GM12874 (cell line): Measurements from ENCODE around the gene ANO7.

ENCODE experiments used
- TF ChIP-seq, protein P1 (sequence below): IDR thresholded peaks from 2 replicates; pipeline ENCODE4 v1.5.1; 2011; ENCODE audit warnings: low read depth, mild to moderate bottlenecking, control low read depth, low read length, moderate library complexity; ENCODE audit not compliant: insufficient read depth

The ANO7 gene

DNA sequence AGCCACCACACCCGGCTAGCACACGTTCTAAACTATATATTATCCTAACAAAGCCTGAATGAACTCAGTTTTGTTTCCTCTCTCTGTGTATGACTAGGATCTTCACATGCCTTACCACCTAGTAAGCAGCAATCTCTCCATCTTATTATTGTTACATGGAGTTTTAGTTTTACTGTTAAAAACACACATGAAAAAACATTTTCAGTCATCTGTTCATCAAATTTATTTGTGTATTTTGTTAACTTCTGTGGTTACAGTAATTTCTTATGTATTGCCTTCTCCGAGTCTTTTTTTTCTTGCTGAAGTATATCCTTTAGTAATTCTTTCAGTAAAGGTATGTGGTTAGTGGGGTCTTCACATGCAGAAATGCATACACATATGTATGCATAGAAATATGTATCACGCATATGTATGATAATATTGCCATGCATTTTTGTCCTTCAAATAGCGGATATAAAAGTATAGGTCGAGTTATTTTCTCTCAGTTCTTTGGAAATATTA, 31.4 kb downstream of the ANO7 start:
- TF ChIP-seq, protein P1, sequence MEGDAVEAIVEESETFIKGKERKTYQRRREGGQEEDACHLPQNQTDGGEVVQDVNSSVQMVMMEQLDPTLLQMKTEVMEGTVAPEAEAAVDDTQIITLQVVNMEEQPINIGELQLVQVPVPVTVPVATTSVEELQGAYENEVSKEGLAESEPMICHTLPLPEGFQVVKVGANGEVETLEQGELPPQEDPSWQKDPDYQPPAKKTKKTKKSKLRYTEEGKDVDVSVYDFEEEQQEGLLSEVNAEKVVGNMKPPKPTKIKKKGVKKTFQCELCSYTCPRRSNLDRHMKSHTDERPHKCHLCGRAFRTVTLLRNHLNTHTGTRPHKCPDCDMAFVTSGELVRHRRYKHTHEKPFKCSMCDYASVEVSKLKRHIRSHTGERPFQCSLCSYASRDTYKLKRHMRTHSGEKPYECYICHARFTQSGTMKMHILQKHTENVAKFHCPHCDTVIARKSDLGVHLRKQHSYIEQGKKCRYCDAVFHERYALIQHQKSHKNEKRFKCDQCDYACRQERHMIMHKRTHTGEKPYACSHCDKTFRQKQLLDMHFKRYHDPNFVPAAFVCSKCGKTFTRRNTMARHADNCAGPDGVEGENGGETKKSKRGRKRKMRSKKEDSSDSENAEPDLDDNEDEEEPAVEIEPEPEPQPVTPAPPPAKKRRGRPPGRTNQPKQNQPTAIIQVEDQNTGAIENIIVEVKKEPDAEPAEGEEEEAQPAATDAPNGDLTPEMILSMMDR = no peak

DNA sequence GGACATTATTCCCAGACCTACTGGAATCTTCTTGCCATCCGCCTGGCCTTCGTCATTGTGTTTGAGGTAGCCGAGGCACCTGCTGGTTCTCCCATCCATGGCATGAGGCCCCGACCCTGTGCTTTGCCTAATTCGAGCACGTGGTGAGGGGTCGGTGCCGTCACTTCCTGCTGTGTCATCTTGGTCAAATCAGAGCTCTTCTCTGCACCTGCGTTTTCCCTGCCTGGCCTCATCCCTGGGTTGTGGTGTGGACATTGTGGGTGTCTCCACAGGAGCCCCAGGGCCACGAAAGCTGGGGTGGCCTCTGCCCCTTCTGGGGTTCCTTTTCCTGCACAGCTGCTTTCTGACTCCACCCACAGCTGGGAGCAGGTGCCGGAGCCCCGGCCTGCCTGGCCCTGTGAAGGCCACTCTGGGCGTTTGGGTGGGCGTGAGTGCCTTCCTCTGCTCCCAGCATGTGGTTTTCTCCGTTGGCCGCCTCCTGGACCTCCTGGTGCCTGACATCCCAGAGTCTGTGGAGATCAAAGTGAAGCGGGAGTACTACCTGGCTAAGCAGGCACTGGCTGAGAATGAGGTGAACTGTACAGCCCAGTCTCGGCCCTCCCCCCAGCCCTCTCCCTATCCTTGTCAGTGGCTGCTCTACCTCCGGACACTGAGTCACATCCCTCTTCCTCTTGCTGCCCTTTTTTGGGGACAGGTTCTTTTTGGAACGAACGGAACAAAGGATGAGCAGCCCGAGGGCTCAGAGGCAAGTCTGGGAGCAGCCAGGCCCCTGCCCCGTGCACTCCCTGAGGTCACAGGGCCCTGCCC, 34.9 kb downstream of the ANO7 start:
- TF ChIP-seq, protein P1 = no peak

DNA sequence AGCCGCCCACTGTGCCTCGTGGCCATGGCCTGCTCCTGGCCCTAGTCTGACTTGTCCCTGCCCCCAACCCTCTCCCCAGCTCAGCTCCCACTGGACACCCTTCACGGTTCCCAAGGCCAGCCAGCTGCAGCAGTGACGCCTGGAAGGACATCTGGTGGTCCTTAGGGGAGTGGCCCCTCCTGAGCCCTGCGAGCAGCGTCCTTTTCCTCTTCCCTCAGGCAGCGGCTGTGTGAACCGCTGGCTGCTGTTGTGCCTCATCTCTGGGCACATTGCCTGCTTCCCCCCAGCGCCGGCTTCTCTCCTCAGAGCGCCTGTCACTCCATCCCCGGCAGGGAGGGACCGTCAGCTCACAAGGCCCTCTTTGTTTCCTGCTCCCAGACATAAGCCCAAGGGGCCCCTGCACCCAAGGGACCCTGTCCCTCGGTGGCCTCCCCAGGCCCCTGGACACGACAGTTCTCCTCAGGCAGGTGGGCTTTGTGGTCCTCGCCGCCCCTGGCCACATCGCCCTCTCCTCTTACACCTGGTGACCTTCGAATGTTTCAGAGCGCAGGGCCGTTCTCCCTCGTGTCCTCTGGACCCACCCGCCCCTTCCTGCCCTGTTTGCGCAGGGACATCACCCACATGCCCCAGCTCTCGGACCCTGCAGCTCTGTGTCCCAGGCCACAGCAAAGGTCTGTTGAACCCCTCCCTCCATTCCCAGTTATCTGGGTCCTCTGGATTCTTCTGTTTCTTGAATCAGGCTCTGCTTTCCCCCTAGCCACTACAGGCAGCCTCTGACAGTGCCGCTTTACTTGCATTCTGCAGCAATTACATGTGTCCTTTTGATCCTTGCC, 35.8 kb downstream of the ANO7 start:
- TF ChIP-seq, protein P1 = no peak

DNA sequence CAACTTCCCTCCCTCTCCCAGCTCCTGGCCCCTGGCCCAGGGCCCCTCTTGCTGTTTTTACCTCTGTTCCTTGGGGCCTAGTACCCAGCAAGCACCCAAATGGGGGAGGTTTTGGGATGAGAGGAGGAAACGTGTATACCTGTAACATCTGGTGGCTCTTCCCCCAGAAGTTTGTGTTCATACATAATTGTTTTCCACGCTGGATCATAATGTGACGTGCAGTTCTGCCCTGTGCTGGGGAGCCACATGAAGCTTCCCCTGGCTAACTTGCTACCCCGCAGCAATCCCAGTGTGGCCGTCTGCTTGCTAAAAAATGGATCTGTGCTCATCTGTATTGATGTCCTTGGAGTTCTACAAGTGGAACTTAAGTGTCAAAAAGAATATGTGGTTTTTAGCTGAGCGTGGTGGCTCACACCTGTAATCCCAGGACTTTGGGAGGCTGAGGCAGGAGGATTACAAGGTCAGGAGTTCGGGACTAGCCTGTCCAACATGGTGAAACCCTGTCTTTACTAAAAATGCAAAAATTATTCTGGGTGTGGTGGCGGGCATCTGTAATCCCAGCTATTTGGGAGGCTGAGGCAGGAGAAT, 36.5 kb downstream of the ANO7 start:
- TF ChIP-seq, protein P1 = no peak

DNA sequence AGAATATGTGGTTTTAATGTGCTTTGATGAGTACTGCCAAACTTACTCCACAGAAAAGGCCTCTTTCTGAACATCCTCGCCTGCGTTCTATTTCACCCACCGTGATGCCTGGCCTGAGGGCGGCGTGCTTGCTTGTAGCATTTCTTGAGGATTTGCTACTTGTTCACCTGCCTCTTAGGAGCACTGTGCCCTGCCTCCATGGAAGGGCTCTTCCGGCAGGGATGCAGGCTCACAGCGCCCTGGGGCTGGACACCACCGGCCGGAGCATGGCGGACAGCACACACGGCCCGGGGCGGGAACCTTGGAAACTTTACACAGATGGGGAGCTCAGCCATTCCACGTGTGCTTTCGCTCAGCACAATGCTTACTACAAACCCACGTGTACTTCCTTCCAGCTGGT, 37.1 kb downstream of the ANO7 start:
- TF ChIP-seq, protein P1 = no peak

DNA sequence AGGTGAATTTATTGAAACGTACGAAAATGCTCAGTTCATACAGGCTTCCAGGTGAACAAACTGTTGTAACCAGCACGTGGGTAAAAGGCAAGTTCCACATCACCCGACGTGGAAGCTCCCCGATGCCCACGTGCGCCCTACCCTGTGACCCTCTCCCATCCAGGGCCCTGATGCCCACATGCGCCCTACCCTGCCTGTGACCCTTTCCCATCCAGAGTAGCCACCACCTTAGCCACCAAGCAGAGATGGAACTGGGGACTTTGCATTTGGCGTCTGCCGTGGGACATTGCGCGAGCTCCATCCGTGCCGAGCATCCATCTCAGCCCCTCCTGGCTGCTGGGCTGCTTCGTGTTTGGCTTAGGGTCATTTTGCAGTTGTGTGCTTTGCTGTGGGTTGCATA, 37.5 kb downstream of the ANO7 start:
- TF ChIP-seq, protein P1 = no peak

DNA sequence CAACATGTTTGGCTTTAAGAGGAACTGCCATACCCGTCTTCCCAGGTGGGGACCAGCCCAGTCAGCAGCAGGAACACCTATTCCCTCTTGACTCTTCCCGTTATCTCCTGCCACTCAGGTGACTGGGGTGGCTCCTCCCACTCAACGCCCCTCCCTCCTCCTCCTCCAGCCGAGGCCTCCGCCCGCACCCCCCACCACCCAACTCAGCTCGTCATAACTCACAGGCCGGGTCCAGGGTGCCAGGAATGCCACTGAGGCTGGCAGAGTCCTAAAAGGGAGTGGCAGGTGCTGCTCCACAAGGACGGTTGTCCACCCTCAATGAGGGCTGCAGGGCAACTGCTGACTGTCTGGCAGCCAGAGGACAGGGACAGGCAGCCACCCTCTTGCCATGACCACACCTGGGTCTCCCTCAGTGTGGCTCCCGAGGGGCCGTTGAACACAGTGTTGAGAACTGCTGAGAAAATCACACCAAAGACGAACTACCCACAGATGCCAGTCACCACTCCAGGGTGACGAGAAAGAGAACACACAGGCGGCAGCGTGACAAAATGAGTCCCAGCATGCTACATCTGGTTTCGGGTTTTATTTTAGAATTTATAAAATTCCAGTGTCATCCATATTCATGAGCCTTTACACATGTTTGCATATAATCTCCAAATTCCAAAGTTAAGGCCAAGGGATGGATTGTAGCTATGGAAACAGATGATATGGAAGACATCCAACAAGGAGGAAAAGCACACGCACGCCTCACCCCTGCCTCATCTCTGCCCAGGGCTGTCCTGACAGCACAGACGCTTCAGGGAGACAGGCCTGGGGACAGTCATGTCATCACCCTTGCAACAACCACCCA, 38.5 kb downstream of the ANO7 start:
- TF ChIP-seq, protein P1 = no peak
